H9 (cell line): ENCODE results near the gene FBXO11. TPM values are rescaled to one million over a fixed set of nuclear protein-coding genes. Genes with fewer than 3 reads are reported as not detected.

Experiments
- DNase-seq: peaks from one replicate; pipeline ENCODE4 v3.0.0-alpha.2; 2017
- H2AFZ ChIP-seq: one replicate; pipeline ENCODE4 v1.6.1; 2013; ENCODE audit warnings: mild to moderate bottlenecking, low read length, control low read depth, moderate library complexity
- H2AK5ac ChIP-seq: 2 replicates; pipeline ENCODE4 v1.6.1; 2013; ENCODE audit warnings: low read length, control low read depth, mixed read lengths; ENCODE audit not compliant: insufficient read length
- H2BK120ac ChIP-seq: one replicate; pipeline ENCODE4 v1.6.1; 2013; ENCODE audit warnings: low read depth, mild to moderate bottlenecking, low read length, control low read depth, inconsistent platforms; ENCODE audit not compliant: poor library complexity, severe bottlenecking
- H2BK12ac ChIP-seq: 2 replicates; pipeline ENCODE4 v1.6.1; 2013; ENCODE audit warnings: low read length, control low read depth, mixed read lengths, low read depth; ENCODE audit not compliant: insufficient read length
- H2BK15ac ChIP-seq: 2 replicates; pipeline ENCODE4 v1.6.1; 2013; ENCODE audit warnings: low read depth, low read length, control low read depth
- H2BK20ac ChIP-seq: one replicate; pipeline ENCODE4 v1.6.1; 2013; ENCODE audit warnings: low read depth, mild to moderate bottlenecking, low read length, control low read depth, inconsistent platforms; ENCODE audit not compliant: poor library complexity, severe bottlenecking
- H2BK5ac ChIP-seq: 2 replicates; pipeline ENCODE4 v1.6.1; 2013; ENCODE audit warnings: low read length, control low read depth, mixed read lengths; ENCODE audit not compliant: insufficient read length
- H3K14ac ChIP-seq: 2 replicates; pipeline ENCODE4 v1.6.1; 2013; ENCODE audit warnings: low read length, control low read depth; ENCODE audit not compliant: insufficient read depth
- H3K18ac ChIP-seq: 2 replicates; pipeline ENCODE4 v1.6.1; 2013; ENCODE audit warnings: low read depth, mild to moderate bottlenecking, mixed read lengths, low read length, control low read depth; ENCODE audit not compliant: insufficient read length
- H3K23ac ChIP-seq: 2 replicates; pipeline ENCODE4 v1.6.1; 2013; ENCODE audit warnings: low read length, control low read depth, mixed read lengths, low read depth; ENCODE audit not compliant: insufficient read length
- H3K23me2 ChIP-seq: 2 replicates; pipeline ENCODE4 v1.6.1; 2013; ENCODE audit warnings: low read depth, mild to moderate bottlenecking, mixed read lengths, low read length, control low read depth; ENCODE audit not compliant: insufficient read length, poor library complexity, severe bottlenecking
- H3K27ac ChIP-seq: 2 replicates; pipeline ENCODE4 v1.5.1; 2013; ENCODE audit warnings: low read length, control low read depth, mixed read lengths, low read depth; ENCODE audit not compliant: insufficient read length
- H3K27me3 ChIP-seq: 2 replicates; pipeline ENCODE4 v1.6.1; 2013; ENCODE audit warnings: low read length, control low read depth, inconsistent platforms; ENCODE audit not compliant: insufficient read depth
- H3K4ac ChIP-seq: 2 replicates; pipeline ENCODE4 v1.6.1; 2013; ENCODE audit warnings: low read depth, mild to moderate bottlenecking, control low read depth, inconsistent platforms, low read length, moderate library complexity
- H3K4me1 ChIP-seq: 2 replicates; pipeline ENCODE4 v1.6.1; 2013; ENCODE audit warnings: low read length, control low read depth, inconsistent platforms; ENCODE audit not compliant: insufficient read depth
- H3K4me2 ChIP-seq: 2 replicates; pipeline ENCODE4 v1.6.1; 2013; ENCODE audit warnings: low read length, control low read depth, mixed read lengths; ENCODE audit not compliant: insufficient read length, insufficient read depth
- H3K56ac ChIP-seq: 2 replicates; pipeline ENCODE4 v1.6.1; 2013; ENCODE audit warnings: low read depth, mild to moderate bottlenecking, mixed read lengths, low read length, control low read depth; ENCODE audit not compliant: insufficient read length
- H3K79me1 ChIP-seq: 2 replicates; pipeline ENCODE4 v1.6.1; 2013; ENCODE audit warnings: low read depth, mild to moderate bottlenecking, moderate library complexity, low read length, control low read depth, inconsistent platforms; ENCODE audit not compliant: insufficient read depth, poor library complexity, severe bottlenecking
- H3K79me2 ChIP-seq: 2 replicates; pipeline ENCODE4 v1.6.1; 2013; ENCODE audit warnings: low read length, control low read depth, inconsistent platforms; ENCODE audit not compliant: insufficient read depth
- H3K9ac ChIP-seq: 2 replicates; pipeline ENCODE4 v1.6.1; 2013; ENCODE audit warnings: low read length, control low read depth, mixed read lengths; ENCODE audit not compliant: insufficient read length; ENCODE audit errors: extremely low read depth
- H3K9me3 ChIP-seq: one replicate; pipeline ENCODE4 v1.6.1; 2013; ENCODE audit warnings: low read depth, low read length, inconsistent platforms; ENCODE audit not compliant: control insufficient read depth
- H3T11ph ChIP-seq: one replicate; pipeline ENCODE4 v1.6.1; 2013; ENCODE audit warnings: mild to moderate bottlenecking, low read length, control low read depth, inconsistent platforms
- H4K20me1 ChIP-seq: one replicate; pipeline ENCODE4 v1.6.1; 2013; ENCODE audit not compliant: control insufficient read depth, insufficient read length, insufficient read depth
- H4K5ac ChIP-seq: 2 replicates; pipeline ENCODE4 v1.6.1; 2013; ENCODE audit warnings: low read depth, mild to moderate bottlenecking, mixed read lengths, low read length, control low read depth; ENCODE audit not compliant: insufficient read length
- H4K8ac ChIP-seq: replicated peaks from 2 replicates; pipeline ENCODE4 v1.6.1; 2013; ENCODE audit warnings: low read length, control low read depth, mixed read lengths, low read depth; ENCODE audit not compliant: insufficient read length
- H4K91ac ChIP-seq: 2 replicates; pipeline ENCODE4 v1.6.1; 2013; ENCODE audit warnings: low read depth, mild to moderate bottlenecking, moderate library complexity, mixed read lengths, low read length, control low read depth; ENCODE audit not compliant: insufficient read length
- H3K27ac Mint-ChIP-seq, 3 experiments: 2 replicates in 2 of 3; 3 replicates in 1 of 3; pipeline ENCODE4 v1.8.0; 2020 to 2021; ENCODE audit warnings: mixed read lengths in 3 of 3, mild to moderate bottlenecking in 1 of 3, moderate library complexity in 1 of 3
- H3K27me3 Mint-ChIP-seq: 2 replicates; pipeline ENCODE4 v1.8.0; 2021; ENCODE audit warnings: low read depth, mild to moderate bottlenecking, moderate library complexity, mixed read lengths
- H3K36me3 Mint-ChIP-seq, 3 experiments: 2 replicates in 2 of 3; 3 replicates in 1 of 3; pipeline ENCODE4 v1.8.0; 2020 to 2021; ENCODE audit warnings: low read depth in 3 of 3, mixed read lengths in 3 of 3; ENCODE audit not compliant: insufficient read depth in 1 of 3
- H3K4me1 Mint-ChIP-seq, 2 experiments: 2 replicates each; pipeline ENCODE4 v1.8.0; 2020; ENCODE audit warnings: mixed read lengths in 2 of 2
- H3K4me3 Mint-ChIP-seq, 2 experiments: 2 replicates in 1 of 2; 3 replicates in 1 of 2; pipeline ENCODE4 v1.8.0; 2020 to 2021; ENCODE audit warnings: mild to moderate bottlenecking in 2 of 2, mixed read lengths in 2 of 2, moderate library complexity in 1 of 2
- H3K9me3 Mint-ChIP-seq, 2 experiments: 2 replicates in 1 of 2; 3 replicates in 1 of 2; pipeline ENCODE4 v1.8.0; 2020; ENCODE audit warnings: mild to moderate bottlenecking in 2 of 2, mixed read lengths in 2 of 2, moderate library complexity in 1 of 2
- CTCF ChIP-seq: fragments of 200-600 bp; sonication (generic); conservative IDR thresholded peaks from 3 replicates; pipeline ENCODE4 v1.8.0; 2021; ENCODE audit warnings: antibody characterized with exemption, mild to moderate bottlenecking
- WGBS: extraction: QIAGEN DNeasy Blood & Tissue Kit; methylation state at CpG from one replicate; pipeline ENCODE4 v1.1.7; 2013; ENCODE audit warnings: missing lambda C conversion rate, low lambda C conversion rate, mixed read lengths; ENCODE audit not compliant: insufficient read length; ENCODE audit errors: extremely low coverage; 5-methylcytosine and 5-hydroxymethylcytosine counted together
- total RNA-seq: library from RNA; stranded (reverse); gene quantifications from 2 replicates; pipeline ENCODE4 v1.2.1, GENCODE V29; 2021

FBXO11 gene
- total RNA-seq, 1 experiment from 2014 or later = 68.8 TPM

- whole genome bisulfite sequencing = no CpG with 5 or more reads among the region's 3 CpGs
- Mint-ChIP-seq H3K27ac (no peak overlapping the region), H3K27me3 (no peaks in the 10 kb centered on the region), H3K4me1 (peaks cover 39 to 52% of the 10 kb centered on the region in 2 experiments), H3K36me3 (peaks cover 0 to 5% (median 0%) of the 10 kb centered on the region in 3 experiments; a peak in 1 of 7 replicates), H3K4me3 (no peak overlapping the region), H3K9me3 (no peaks in the 10 kb centered on the region; a peak in 1 of 5 replicates)
- no peak overlapping the region for H3K56ac ChIP-seq
- H2BK120ac ChIP-seq = no peak overlapping the region
- no peak overlapping the region for H3T11ph ChIP-seq
- no peak overlapping the region for H3K23ac ChIP-seq
- H3K4me1 ChIP-seq = peaks cover 8% of the 10 kb centered on the region
- no peak for TF ChIP-seq CTCF
- no peak overlapping the region for H4K8ac ChIP-seq
- no peak overlapping the region for H4K91ac ChIP-seq
- H3K27ac ChIP-seq = no peak overlapping the region
- no peak overlapping the region for H2BK12ac ChIP-seq
- no peak overlapping the region for H3K4me2 ChIP-seq
- H3K9ac ChIP-seq = no peak overlapping the region
- no peak overlapping the region for H4K5ac ChIP-seq
- DNase-seq = no peak
- H3K27me3 ChIP-seq = no peaks in the 10 kb centered on the region
- no peak overlapping the region for H3K14ac ChIP-seq
- H2BK20ac ChIP-seq = no peak overlapping the region
- no peak overlapping the region for H2AFZ ChIP-seq
- H2BK5ac ChIP-seq = no peak overlapping the region
- no peaks in the 10 kb centered on the region for H3K79me1 ChIP-seq
- H3K18ac ChIP-seq = no peak overlapping the region
- no peaks in the 10 kb centered on the region for H3K79me2 ChIP-seq
- H4K20me1 ChIP-seq = no peaks in the 10 kb centered on the region
- H2BK15ac ChIP-seq = no peak overlapping the region
- no peaks in the 10 kb centered on the region for H3K9me3 ChIP-seq
- no peak overlapping the region for H2AK5ac ChIP-seq
- no peak overlapping the region for H3K4ac ChIP-seq
- H3K23me2 ChIP-seq = no peaks in the 10 kb centered on the region
Measured at GRCh38 chr2:47741101-47741500, 165.2 kb downstream of the FBXO11 start.

Other genes starting within 250 kb of the FBXO11 start
- gene MSH6, start 123.4 kb downstream of the FBXO11 start, total RNA-seq = 303 and 313 TPM in 2 replicates